Measurements from ENCODE around the gene RGS19.

RGS19 gene

GRCh38 chr20:64077876-64078551 lies 1.3 kb downstream of the RGS19 start:
- DNase-seq (ENCODE audit: low read depth in 4 of 4, low spot score in 1 of 4): no peak

DNA sequence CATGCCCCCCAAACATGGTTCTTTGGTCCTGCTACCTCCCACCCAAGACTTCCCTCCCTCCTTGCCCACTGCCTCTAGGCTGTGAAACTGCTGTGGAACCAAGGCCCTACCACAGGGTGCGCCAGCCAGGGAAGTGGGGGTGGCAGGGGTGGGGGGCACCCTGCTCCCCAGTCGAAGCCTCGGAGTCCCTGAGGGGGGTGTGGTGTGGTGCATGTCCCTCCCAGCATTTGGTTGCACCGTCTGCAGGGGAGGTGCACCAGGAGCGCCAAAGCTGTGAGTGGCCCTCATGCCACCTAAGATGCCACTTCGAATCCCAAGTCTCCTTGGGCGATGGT lies 1.8 kb downstream of the RGS19 start:
- no peak for DNase-seq (ENCODE audit: low read depth in 4 of 4, low spot score in 1 of 4)

GRCh38 chr20:64077094-64077493 lies 2.2 kb downstream of the RGS19 start:
- no peak for DNase-seq (ENCODE audit: low read depth in 4 of 4, low spot score in 1 of 4)

DNA sequence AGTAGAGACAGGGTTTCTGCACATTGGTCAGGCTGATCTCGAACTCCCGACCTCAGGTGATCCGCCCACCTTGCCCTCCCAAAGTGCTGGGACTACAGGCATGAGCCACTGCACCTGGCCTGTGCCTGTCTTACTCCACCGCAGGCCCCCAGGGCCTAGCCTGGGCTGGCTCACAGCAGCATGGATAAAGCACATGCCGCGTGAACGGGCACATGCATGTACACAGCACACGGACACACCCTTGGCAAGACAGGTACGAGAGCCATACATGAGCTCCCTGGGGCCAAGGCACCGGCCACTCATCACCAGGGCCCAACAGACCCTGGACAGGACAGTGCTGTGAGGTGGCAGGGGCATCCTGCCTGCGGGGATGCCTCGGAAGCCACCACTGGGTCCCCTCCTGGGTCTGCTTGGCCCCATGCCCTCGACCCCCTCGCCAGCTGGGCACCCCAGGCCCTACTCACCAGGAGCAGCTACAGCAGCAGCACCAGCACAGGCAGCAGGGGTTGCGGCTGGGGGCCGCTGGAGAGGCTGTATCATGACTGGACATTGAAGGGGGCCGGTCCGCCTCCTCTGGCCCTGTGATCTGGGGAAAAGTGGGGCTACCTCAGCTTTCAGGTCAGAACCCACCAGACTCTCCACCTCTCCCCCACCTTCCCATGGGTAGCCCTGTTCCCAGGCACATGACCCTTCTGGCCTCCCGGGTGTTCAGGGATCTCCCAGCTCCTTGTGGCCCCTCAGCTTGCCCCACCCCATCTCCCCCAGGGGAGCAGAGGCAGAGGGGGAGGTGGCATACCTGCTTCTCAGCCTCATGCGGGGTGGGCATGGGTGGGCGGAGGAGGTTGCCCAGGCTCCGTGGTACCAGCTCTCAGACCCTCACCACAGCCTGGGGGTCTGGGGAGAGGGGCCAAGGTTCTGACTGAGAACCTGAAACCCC lies 3.0 kb downstream of the RGS19 start:
- no peak for DNase-seq (ENCODE audit: low read depth in 4 of 4, low spot score in 1 of 4)

DNA sequence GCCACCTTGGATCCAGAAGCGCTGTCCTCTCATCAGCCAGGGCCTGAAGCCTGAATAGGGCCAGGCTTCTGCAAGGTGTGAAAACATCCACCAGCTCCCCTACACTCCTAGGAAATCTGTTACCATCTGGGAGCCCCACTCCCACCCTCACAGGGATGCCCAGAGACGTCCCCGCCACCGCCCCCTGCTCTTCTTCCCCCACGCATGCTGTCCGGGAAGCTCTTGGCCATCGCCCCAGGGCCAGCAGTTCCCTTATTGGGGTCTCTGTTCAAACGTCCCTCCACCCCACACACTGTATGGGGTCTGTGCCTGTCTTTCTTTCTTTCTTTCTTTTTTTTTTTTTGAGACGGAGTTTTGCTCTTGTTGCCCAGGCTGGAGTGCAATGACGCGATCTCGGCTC lies 3.8 kb downstream of the RGS19 start:
- DNase-seq (ENCODE audit: low read depth in 4 of 4, low spot score in 1 of 4): no peak

GRCh38 chr20:64074963-64075362 lies 4.4 kb downstream of the RGS19 start:
- no peak for DNase-seq (ENCODE audit: low read depth in 4 of 4, low spot score in 1 of 4)

GRCh38 chr20:64074184-64074789 lies 5.0 kb downstream of the RGS19 start:
- DNase-seq (ENCODE audit: low read depth in 4 of 4, low spot score in 1 of 4): no peak

DNA sequence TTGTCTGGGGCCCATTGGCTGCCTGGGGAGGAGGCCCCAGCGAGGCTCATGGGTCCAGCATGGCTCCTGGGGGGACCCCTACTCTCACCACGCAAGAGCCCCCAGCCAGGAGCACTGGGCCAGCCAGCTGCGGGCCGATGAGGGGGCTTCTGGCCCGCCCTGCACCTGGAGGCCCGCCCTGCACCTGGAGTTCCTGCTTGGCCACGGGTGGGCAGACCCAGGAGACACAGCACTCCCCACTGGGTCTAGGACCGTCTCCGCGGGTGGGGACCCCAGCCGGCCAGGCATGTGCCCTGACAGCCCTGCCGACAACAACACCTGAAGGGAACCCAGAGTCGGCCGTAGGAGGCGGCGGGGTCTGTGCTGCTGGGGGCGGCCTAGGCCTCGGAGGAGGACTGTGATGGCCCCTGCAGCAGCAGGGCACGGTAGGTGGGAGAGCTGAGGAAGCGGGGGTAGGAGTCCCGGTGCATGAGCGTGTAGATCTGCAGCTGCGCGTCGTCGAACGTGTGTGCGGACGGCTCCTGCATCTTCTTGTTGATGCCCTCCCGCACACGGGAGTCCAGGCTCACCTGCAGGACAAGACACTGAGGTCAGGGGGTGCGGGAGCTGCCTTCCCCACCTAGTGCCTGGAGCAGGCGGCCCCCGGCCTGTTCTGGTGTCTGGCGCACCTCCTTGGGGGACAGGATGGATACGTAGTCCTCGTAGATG lies 5.7 kb downstream of the RGS19 start:
- no peak for DNase-seq (ENCODE audit: low read depth in 4 of 4, low spot score in 1 of 4)

DNA sequence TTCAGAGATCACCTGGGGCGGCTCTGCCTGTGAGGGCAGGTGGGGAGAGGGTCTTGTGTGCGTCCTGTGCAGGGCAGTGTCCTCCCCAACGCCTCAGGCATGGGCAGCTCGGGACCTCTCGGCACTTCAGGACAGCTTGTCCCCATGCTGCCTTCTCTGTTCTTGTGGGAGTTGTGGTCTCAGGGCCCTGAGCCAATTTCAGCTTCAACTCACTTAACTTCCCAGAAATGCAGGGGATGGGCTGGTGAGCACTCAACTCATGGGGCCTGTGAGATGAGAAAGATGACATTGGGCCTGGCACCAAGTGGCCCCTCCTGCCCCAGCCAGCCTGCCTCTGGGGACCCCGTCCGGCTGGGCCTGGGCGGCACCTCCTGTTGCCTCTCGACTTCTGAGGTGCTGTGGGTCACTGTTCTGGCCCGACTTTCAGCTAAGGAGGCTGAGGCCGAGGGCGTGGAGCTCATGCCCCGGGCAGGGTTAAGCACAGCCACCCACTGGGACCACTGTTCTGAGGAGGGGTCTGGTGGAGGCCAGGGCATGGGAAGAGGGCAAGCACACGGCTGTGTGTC lies 6.7 kb downstream of the RGS19 start:
- no peak for DNase-seq (ENCODE audit: low read depth in 4 of 4, low spot score in 1 of 4)

- no peak for DNase-seq (ENCODE audit: low read depth in 4 of 4, low spot score in 1 of 4)
These were observed 7.7 kb downstream of the RGS19 start for GRCh38 chr20:64071341-64072332.

DNA sequence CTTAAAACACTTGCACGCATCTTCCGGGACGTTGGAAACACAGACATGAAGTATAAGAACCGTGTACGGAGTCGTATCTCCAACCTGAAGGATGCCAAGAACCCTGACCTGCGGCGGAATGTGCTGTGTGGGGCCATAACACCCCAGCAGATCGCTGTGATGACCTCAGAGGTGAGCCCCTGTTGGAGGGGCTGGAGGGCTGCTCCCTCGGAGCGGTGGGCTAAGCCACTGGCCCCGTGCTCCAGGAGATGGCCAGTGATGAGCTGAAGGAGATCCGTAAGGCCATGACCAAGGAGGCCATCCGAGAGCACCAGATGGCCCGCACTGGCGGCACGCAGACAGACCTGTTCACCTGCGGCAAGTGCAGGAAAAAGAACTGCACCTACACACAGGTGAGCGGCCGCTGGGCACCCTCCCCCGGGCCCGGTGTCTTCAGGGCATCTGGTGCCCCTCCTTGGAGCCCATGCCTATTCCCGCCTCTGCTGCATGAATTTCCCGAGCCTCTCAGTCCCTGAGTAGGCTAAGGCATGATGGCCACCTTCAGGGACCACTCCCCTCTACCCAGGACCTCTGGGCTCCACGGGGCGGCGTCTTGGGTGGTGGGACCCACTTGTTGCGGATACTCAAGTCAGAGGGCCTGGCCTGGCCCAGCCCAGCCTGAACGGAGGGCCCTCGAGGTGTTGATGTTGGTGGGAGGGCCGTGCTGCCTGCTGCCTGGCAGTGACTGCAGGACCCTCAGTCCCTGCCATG lies 8.9 kb downstream of the RGS19 start:
- DNase-seq (ENCODE audit: low read depth in 4 of 4, low spot score in 1 of 4): no peak

GRCh38 chr20:64069614-64070243 lies 9.6 kb downstream of the RGS19 start:
- DNase-seq (ENCODE audit: low read depth in 4 of 4, low spot score in 1 of 4): no peak

- DNase-seq (ENCODE audit: low read depth in 4 of 4, low spot score in 1 of 4): no peak
These were observed 10.1 kb downstream of the RGS19 start for GRCh38 chr20:64069209-64069613.

DNA sequence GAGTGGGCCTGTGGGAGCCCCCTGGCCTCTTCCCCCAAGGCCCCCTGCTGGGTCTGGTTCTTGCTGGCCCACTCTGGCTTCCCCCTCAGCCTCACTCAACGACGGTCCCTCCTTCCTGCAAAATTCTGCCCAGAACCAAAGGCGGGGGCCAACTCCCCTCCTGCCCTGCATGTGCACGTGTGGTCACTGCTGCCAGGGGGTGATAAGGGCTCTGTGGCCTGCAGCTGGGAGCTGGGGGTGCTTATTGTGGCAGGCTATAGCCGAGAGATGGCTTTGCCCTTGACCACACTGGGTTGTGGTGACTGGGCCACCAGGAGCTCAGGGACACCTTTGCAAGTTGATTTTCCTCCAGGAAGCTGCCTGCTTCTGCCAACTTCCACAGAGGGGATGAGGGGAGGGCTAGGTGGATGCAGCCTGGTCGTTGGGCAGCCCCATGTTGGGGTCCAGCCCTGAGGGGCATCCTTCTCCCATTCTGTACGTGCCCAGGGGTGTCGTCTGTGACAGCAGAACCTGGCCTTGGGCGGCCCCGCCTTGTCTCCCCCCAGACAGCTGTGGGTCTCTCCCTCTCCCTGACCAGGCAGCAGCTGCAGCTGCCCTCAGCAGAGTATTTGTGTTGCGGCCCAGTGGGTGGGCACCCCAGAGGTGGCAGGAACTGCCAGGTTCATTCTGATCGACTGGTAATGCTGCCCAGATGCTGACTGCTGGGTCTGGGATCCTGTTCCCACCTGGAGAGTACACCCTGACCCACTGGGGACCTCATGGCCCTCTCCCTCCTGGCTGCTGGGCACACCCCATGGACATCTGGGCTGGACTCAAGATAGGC lies 10.7 kb downstream of the RGS19 start:
- no peak for DNase-seq (ENCODE audit: low read depth in 4 of 4, low spot score in 1 of 4)

- DNase-seq (ENCODE audit: low read depth in 4 of 4, low spot score in 1 of 4): no peak
These were observed 11.5 kb downstream of the RGS19 start for GRCh38 chr20:64067733-64068307.

GRCh38 chr20:64067005-64067632 lies 12.2 kb downstream of the RGS19 start:
- no peak for DNase-seq (ENCODE audit: low read depth in 4 of 4, low spot score in 1 of 4)

GRCh38 chr20:64065974-64066343 lies 13.4 kb downstream of the RGS19 start:
- no peak for DNase-seq (ENCODE audit: low read depth in 4 of 4, low spot score in 1 of 4)

All from stimulated activated CD4-positive, alpha-beta T cell treated with anti-CD3 and anti-CD28 coated beads, Interleukin-1b, Interleukin-23, amount 100 ng/mL, for 24 hours (primary cell).